Endothelial cell of umbilical vein (primary cell): ENCODE results near the gene HYAL3. TPM values are rescaled to one million over a fixed set of nuclear protein-coding genes. Genes with fewer than 3 reads are reported as not detected.

Experiments used
- BruUV-seq: library from RNA; stranded (reverse); fragments of 400-500 nt; replicated peaks from 2 replicates; lab custom pipeline; 2021; lab: Mats Ljungman, UMichigan
- CTCF ChIA-PET: fragments of 300-600, 350-600 bp; sonication (Branson Sonifier 250); formaldehyde crosslinking; loops from one replicate; lab custom pipeline; 2021; ENCODE audit warnings: antibody characterized with exemption, inconsistent platforms; lab: Charles Lee
- POLR2A ChIA-PET: fragments of 300-600, 350-600 bp; sonication (Branson Sonifier 250); formaldehyde crosslinking; loops from one replicate; lab custom pipeline; 2021; ENCODE audit warnings: antibody characterized with exemption, inconsistent platforms; lab: Charles Lee
- DNase-seq: peaks from one replicate; pipeline ENCODE4 v3.0.0-alpha.2; 2011; ENCODE audit warnings: low read depth, low spot score
- FAIRE-seq: peaks from 2 replicates; lab custom pipeline; 2011; peaks lifted over from hg19 to GRCh38; lab: Jason Lieb, UNC
- H2AFZ ChIP-seq: 2 replicates; pipeline ENCODE4 v1.6.0; 2012; ENCODE audit warnings: low read depth, low read length, control low read depth, inconsistent platforms
- H3K27ac ChIP-seq: 2 replicates; pipeline ENCODE4 v1.5.1; 2011; ENCODE audit warnings: low read depth, mild to moderate bottlenecking, control low read depth, low read length, moderate library complexity; ENCODE audit not compliant: insufficient read depth
- H3K27me3 ChIP-seq, 2 experiments: 2 replicates each; pipeline versions ENCODE4 v1.6.0 to v1.6.1; 2011; ENCODE audit warnings: low read length in 2 of 2, mixed read lengths in 1 of 2; ENCODE audit not compliant: control insufficient read depth in 2 of 2, insufficient read depth in 2 of 2
- H3K36me3 ChIP-seq, 2 experiments: 2 replicates in 1 of 2; 3 replicates in 1 of 2; pipeline ENCODE4 v1.5.1; 2011; ENCODE audit warnings: low read length in 2 of 2, mild to moderate bottlenecking in 1 of 2, moderate library complexity in 1 of 2; ENCODE audit not compliant: control insufficient read depth in 2 of 2, insufficient read depth in 2 of 2; ENCODE audit errors: extremely low read depth in 1 of 2
- H3K4me1 ChIP-seq: 3 replicates; pipeline ENCODE4 v1.5.1; 2011; ENCODE audit warnings: mild to moderate bottlenecking, low read length; ENCODE audit not compliant: control insufficient read depth, insufficient read depth; ENCODE audit errors: extremely low read depth
- H3K4me2 ChIP-seq: 2 replicates; pipeline ENCODE4 v1.6.1; 2011; ENCODE audit warnings: low read length, control low read depth, mixed read lengths; ENCODE audit not compliant: insufficient read depth
- H3K4me3 ChIP-seq, 3 experiments: fragments of 200-600 bp in 1 of 3; sonication (generic), shearing (Covaris generic) in 1 of 3; replicated peaks in 1 of 3; 2 replicates each; pipeline ENCODE4 v1.5.1; 2011 to 2016; ENCODE audit warnings: control low read depth in 3 of 3, low read length in 3 of 3, mild to moderate bottlenecking in 2 of 3, inconsistent platforms in 1 of 3, low read depth in 1 of 3, moderate library complexity in 1 of 3; ENCODE audit not compliant: insufficient read depth in 1 of 3
- H3K79me2 ChIP-seq: 2 replicates; pipeline ENCODE4 v1.6.0; 2012; ENCODE audit warnings: low read length, inconsistent platforms; ENCODE audit not compliant: control insufficient read depth, insufficient read depth
- H3K9ac ChIP-seq: replicated peaks from 2 replicates; pipeline ENCODE3; 2011; ENCODE audit warnings: low read length, control low read depth; ENCODE audit not compliant: insufficient read depth; ENCODE audit errors: extremely low read depth
- H3K9me1 ChIP-seq: replicated peaks from 3 replicates; pipeline ENCODE4 v1.6.0; 2011; ENCODE audit warnings: mild to moderate bottlenecking, low read length; ENCODE audit not compliant: control insufficient read depth, insufficient read depth; ENCODE audit errors: extremely low read depth
- H3K9me3 ChIP-seq: replicated peaks from 2 replicates; pipeline ENCODE4 v1.5.1; 2012; ENCODE audit warnings: low read length, inconsistent platforms; ENCODE audit not compliant: control insufficient read depth, insufficient read depth
- H4K20me1 ChIP-seq: replicated peaks from 2 replicates; pipeline ENCODE3; 2011; ENCODE audit warnings: mild to moderate bottlenecking, low read length; ENCODE audit not compliant: control insufficient read depth, insufficient read depth; ENCODE audit errors: extremely low read depth
- CTCF ChIP-seq, 2 donors: IDR thresholded peaks; 1 replicate in 1 of 2; 2 replicates in 1 of 2; pipeline ENCODE4 v1.5.1; 2011; ENCODE audit warnings: low read length in 2 of 2, mild to moderate bottlenecking in 2 of 2, moderate library complexity in 2 of 2, control low read depth in 1 of 2, inconsistent platforms in 1 of 2, low read depth in 1 of 2; ENCODE audit not compliant: insufficient read depth in 1 of 2; ENCODE audit errors: extremely low read depth in 1 of 2
- EZH2 ChIP-seq: IDR thresholded peaks from 2 replicates; pipeline ENCODE4 v1.6.1; 2012; ENCODE audit warnings: borderline replicate concordance, low read depth, mild to moderate bottlenecking, moderate library complexity, low read length, inconsistent platforms; ENCODE audit not compliant: severe bottlenecking
- GATA2 ChIP-seq: IDR thresholded peaks from 2 replicates; pipeline ENCODE4 v1.7.0; 2011; ENCODE audit warnings: low read depth, mild to moderate bottlenecking, moderate library complexity, mixed read lengths, low read length; ENCODE audit not compliant: insufficient read length, insufficient read depth
- JUN ChIP-seq: IDR thresholded peaks from 2 replicates; pipeline ENCODE4 v1.6.1; 2011; ENCODE audit warnings: borderline replicate concordance, low read depth; ENCODE audit not compliant: insufficient read length, insufficient read depth
- MAX ChIP-seq: IDR thresholded peaks from 2 replicates; pipeline ENCODE4 v1.6.1; 2011; ENCODE audit not compliant: insufficient read depth, insufficient read length
- MYC ChIP-seq: IDR thresholded peaks from one replicate; pipeline ENCODE4 v1.6.1; 2011; ENCODE audit warnings: mild to moderate bottlenecking, low read depth, low read length
- POLR2A ChIP-seq: IDR thresholded peaks from 2 replicates; pipeline ENCODE4 v1.6.1; 2012; ENCODE audit warnings: low read depth, mild to moderate bottlenecking, control low read depth, low read length
- POLR2AphosphoS5 ChIP-seq: IDR thresholded peaks from 2 replicates; pipeline ENCODE4 v1.6.1; 2012; ENCODE audit warnings: low read depth, mild to moderate bottlenecking, control low read depth, low read length, moderate library complexity; ENCODE audit not compliant: insufficient read depth
- dilution Hi-C: fragments of 300-500 bp; cut with MboI; formaldehyde crosslinking; loops from one replicate; pipeline ENCODE4 v1.15.0; 2019; ENCODE audit warnings: low sequenced_read_pairs; ENCODE audit not compliant: extremely low pct_ligation_motif_present
- intact Hi-C: fragments of 100-400 bp; cut with micrococcal nuclease; formaldehyde crosslinking; loops from one replicate; pipeline ENCODE4 v1.10.0; 2022
- polyA plus RNA-seq, 4 experiments: library from polyadenylated mRNA; depleted of rRNA in 3 of 4; stranded (reverse) in 3 of 4; unstranded in 1 of 4; fragments of >200 nt; gene quantifications; 2 replicates each; pipeline versions ENCODE4 v1.2.1 to v1.2.3, GENCODE V29; 2011 to 2012; ENCODE audit warnings: missing spikeins in 1 of 4
- total RNA-seq: library from RNA; stranded (reverse); gene quantifications from 2 replicates; pipeline ENCODE4 v1.2.3, GENCODE V29; 2021

HYAL3 gene
- total and polyA plus RNA-seq, 2 donors (not counting 3 experiments of a cell fraction or from before 2014, with no cell fraction given), result 4.8 to 11.5 TPM

GRCh38 chr3:50338965-50339364 is 39.8 kb upstream of the HYAL3 start:
- Histone ChIP-seq H4K20me1 (no peaks in the 10 kb centered on the region), H3K27ac (no peak overlapping the region), H3K9me1 (no peaks in the 10 kb centered on the region), H3K36me3 (no peaks in the 10 kb centered on the region), H3K4me2 (no peak overlapping the region), H3K9ac (no peak overlapping the region), H3K79me2 (peaks cover 32% of the 10 kb centered on the region), H3K27me3 (no peaks in the 10 kb centered on the region), H2AFZ (no peak overlapping the region), H3K9me3 (no peaks in the 10 kb centered on the region), H3K4me1 (peaks cover 34% of the 10 kb centered on the region), H3K4me3 (no peak overlapping the region)
- no TSS peak for BruUV-seq
- FAIRE-seq, result no peak
- CTCF ChIA-PET, result interaction anchor here (2.4 kb wide), 1 partner anchor 15 kb away, joined by 6 read pairs; the partner anchor contains the start of gene HYAL2
- POLR2A ChIA-PET, result interaction anchor here (6.1 kb wide), 1 partner anchor 17 kb away, joined by 38 read pairs; the partner anchor contains the start of gene HYAL2
- intact Hi-C loops (no loop called here), dilution Hi-C loops (no loop called here)
- TF ChIP-seq MAX (no peak), EZH2 (no peak), MYC (no peak), GATA2 (no peak), POLR2A (no peak)
- DNase-seq, result no peak

GRCh38 chr3:50337175-50337861 is 38.1 kb upstream of the HYAL3 start:
- H2AFZ ChIP-seq, result peak overlapping the region; percentile 63
- FAIRE-seq, result peak; percentile 99
- H3K9ac ChIP-seq, result peak overlapping the region; percentile 92
- ChIA-PET CTCF (interaction anchor here (0.9 to 5.0 kb wide), 10 partner anchors 9 to 274 kb away, joined by 3 to 66 read pairs (median 8); partner anchors contain the start of genes CISH, CYB561D2, HYAL2 and HYAL3), POLR2A (interaction anchor here (0.6 to 6.1 kb wide), 3 partner anchors 9 to 29 kb away, joined by 3 to 38 read pairs (median 8); partner anchors contain the start of genes HYAL2 and TUSC2)
- H3K9me3 ChIP-seq, result no peaks in the 10 kb centered on the region
- peaks cover 47% of the 10 kb centered on the region for H3K79me2 ChIP-seq
- H3K27me3 ChIP-seq, result no peaks in the 10 kb centered on the region
- dilution Hi-C loops, result no loop called here
- peak overlapping the region; percentile 95 for H3K27ac ChIP-seq
- H3K4me3 ChIP-seq, result peak overlapping the region; percentile 85 to 93 (median 90)
- peak; percentile 58 for TF ChIP-seq JUN
- no peak for TF ChIP-seq GATA2
- TF ChIP-seq POLR2AphosphoS5, result peak; percentile 70
- peak; percentile 63 for TF ChIP-seq POLR2A
- no peak for TF ChIP-seq CTCF (IDR thresholded peaks at IDR 0.05; ENCODE audit: extremely low read depth in 1 of 2, insufficient read depth in 1 of 2, low read depth in 1 of 2, low read length in 2 of 2)
- peak; percentile 51 for TF ChIP-seq MAX
- H3K4me2 ChIP-seq, result peak overlapping the region; percentile 55
- peaks cover 43% of the 10 kb centered on the region for H3K4me1 ChIP-seq
- H3K9me1 ChIP-seq, result no peaks in the 10 kb centered on the region
- no peaks in the 10 kb centered on the region for H4K20me1 ChIP-seq
- H3K36me3 ChIP-seq, result no peaks in the 10 kb centered on the region
- intact Hi-C loops, result loop anchor here (1.0 kb wide), 2 partner anchors 9 to 38 kb away; partner anchors contain the start of genes HYAL3, NAA80 and TUSC2
- BruUV-seq, result no TSS peak
- peak; percentile 99 for DNase-seq
